Mesendoderm (in vitro differentiated cells): ENCODE results near the gene NTRK1.

Experiments
- DNase-seq: peaks from one replicate; pipeline ENCODE4 v3.0.0; 2013
- H2AK5ac ChIP-seq: 2 replicates; pipeline ENCODE4 v1.6.1; 2013; ENCODE audit warnings: low read length, inconsistent platforms
- H2BK120ac ChIP-seq: 2 replicates; pipeline ENCODE4 v1.6.1; 2013; ENCODE audit warnings: low read depth, mild to moderate bottlenecking, low read length, moderate library complexity, mixed read lengths
- H2BK15ac ChIP-seq: replicated peaks from 2 replicates; pipeline ENCODE4 v1.6.1; 2013; ENCODE audit warnings: low read depth, mild to moderate bottlenecking, moderate library complexity
- H2BK5ac ChIP-seq: 2 replicates; pipeline ENCODE4 v1.6.1; 2013; ENCODE audit warnings: low read length, inconsistent platforms
- H3K18ac ChIP-seq: 2 replicates; pipeline ENCODE4 v1.6.1; 2013; ENCODE audit warnings: mild to moderate bottlenecking, low read length, mixed read lengths
- H3K23ac ChIP-seq: one replicate; pipeline ENCODE4 v1.6.1; 2013; ENCODE audit warnings: low read length
- H3K27ac ChIP-seq: 2 replicates; pipeline ENCODE4 v1.5.1; 2013; ENCODE audit warnings: low read depth, mild to moderate bottlenecking, inconsistent platforms, low read length, moderate library complexity
- H3K27me3 ChIP-seq: 2 replicates; pipeline ENCODE4 v1.6.1; 2013; ENCODE audit warnings: low read length, control low read depth, mild to moderate bottlenecking, inconsistent platforms; ENCODE audit not compliant: insufficient read depth, poor library complexity
- H3K36me3 ChIP-seq: 2 replicates; pipeline ENCODE4 v1.6.1; 2013; ENCODE audit warnings: low read length, inconsistent platforms; ENCODE audit not compliant: control insufficient read depth, insufficient read depth
- H3K4ac ChIP-seq: one replicate; pipeline ENCODE4 v1.6.1; 2013; ENCODE audit warnings: low read depth, mild to moderate bottlenecking, low read length, moderate library complexity
- H3K4me1 ChIP-seq: 2 replicates; pipeline ENCODE4 v1.6.1; 2013; ENCODE audit warnings: low read depth, low read length, inconsistent platforms; ENCODE audit not compliant: control insufficient read depth
- H3K4me2 ChIP-seq: 2 replicates; pipeline ENCODE4 v1.6.1; 2013; ENCODE audit warnings: low read length
- H3K4me3 ChIP-seq: 2 replicates; pipeline ENCODE4 v1.5.1; 2013; ENCODE audit warnings: mild to moderate bottlenecking, low read length
- H3K56ac ChIP-seq: one replicate; pipeline ENCODE4 v1.6.1; 2013; ENCODE audit warnings: low read length
- H3K79me1 ChIP-seq: 2 replicates; pipeline ENCODE4 v1.6.1; 2013; ENCODE audit warnings: low read length, inconsistent platforms
- H3K79me2 ChIP-seq: 2 replicates; pipeline ENCODE4 v1.6.1; 2013; ENCODE audit warnings: mild to moderate bottlenecking, low read length; ENCODE audit not compliant: control insufficient read depth, insufficient read depth
- H3K9ac ChIP-seq: 2 replicates; pipeline ENCODE4 v1.6.1; 2013; ENCODE audit warnings: low read length, inconsistent platforms
- H4K5ac ChIP-seq: one replicate; pipeline ENCODE4 v1.6.1; 2013; ENCODE audit warnings: low read length
- H4K8ac ChIP-seq: one replicate; pipeline ENCODE4 v1.6.1; 2013; ENCODE audit warnings: low read depth, mild to moderate bottlenecking, control low read depth, low read length, moderate library complexity
- WGBS: extraction: QIAGEN DNeasy Blood & Tissue Kit; methylation state at CpG from one replicate; pipeline ENCODE4 v1.1.7; 2013; ENCODE audit warnings: low lambda C conversion rate, missing lambda C conversion rate; ENCODE audit not compliant: insufficient coverage; ENCODE audit errors: extremely low coverage; 5-methylcytosine and 5-hydroxymethylcytosine counted together

NTRK1 gene

DNA sequence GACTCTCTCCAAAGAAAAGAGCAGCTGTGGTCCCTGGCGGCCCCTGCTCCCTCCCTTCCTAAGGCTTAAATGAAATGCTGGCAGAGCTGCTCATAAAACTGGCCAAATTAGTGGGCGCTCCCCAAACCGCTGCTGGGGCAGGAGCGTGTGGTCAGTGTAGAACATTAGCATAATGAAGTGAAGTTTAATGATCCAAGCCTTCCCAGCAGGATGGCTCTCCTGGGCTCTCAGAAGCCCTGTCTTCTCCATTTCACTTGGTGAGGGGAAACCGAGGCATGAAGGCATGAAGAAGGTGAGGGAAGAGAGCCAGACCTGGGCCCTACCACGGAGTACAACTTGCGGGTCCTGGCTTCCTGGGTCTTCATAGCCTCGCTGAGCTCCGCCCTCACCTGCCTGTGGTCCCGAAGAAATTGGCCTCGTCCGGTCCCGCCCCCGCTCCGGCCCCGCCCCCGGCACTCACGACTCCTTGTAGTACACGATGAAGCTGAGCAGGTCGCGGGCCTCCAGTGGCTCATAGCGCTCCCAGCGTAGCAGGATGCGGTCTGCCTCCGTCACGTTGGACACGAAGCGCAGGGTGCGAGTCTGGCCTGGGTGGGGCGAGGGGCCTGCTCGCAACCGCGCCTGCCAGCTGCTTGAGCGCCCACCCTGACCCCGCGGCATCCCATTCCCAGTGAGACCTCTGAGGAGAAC is 12.1 kb upstream of the NTRK1 start:
- Histone ChIP-seq H3K4me2 (peak overlapping the region; percentile 45), H3K4me3 (no peak overlapping the region)
- WGBS: no CpG with 5 or more reads among the region's 36 CpGs

DNA sequence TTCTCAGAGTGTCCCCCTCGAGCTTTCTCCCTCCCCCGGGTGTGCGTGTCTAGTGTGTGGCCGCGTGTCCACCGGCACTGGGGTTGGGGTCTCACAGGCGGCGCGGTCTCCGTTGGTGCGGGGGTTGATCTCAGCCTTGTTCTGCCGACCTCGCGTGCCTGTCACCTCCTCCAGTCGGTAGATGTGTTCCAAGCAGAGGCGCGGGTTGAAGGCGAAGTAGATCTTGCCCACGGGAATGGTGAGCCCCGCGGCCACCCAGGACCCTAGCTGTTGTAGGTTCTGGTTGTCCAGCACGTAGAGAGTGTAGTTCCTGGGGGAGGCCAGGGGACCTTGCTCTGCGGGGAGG is 11.5 kb upstream of the NTRK1 start:
- no peak overlapping the region for H4K5ac ChIP-seq
- no peak overlapping the region for H3K18ac ChIP-seq
- no peak overlapping the region for H2BK120ac ChIP-seq
- peak overlapping the region; percentile 45 for H3K4me2 ChIP-seq
- no peak overlapping the region for H2BK15ac ChIP-seq
- no peaks in the 10 kb centered on the region for H3K79me1 ChIP-seq
- H3K79me2 ChIP-seq: no peaks in the 10 kb centered on the region
- H3K27me3 ChIP-seq: peaks cover 38% of the 10 kb centered on the region
- H4K8ac ChIP-seq: no peak overlapping the region
- H3K4me3 ChIP-seq: no peak overlapping the region
- no peaks in the 10 kb centered on the region for H3K36me3 ChIP-seq
- no peak overlapping the region for H3K9ac ChIP-seq
- no peak overlapping the region for H2AK5ac ChIP-seq
- no peak overlapping the region for H2BK5ac ChIP-seq
- no peak overlapping the region for H3K4ac ChIP-seq
- no peak for DNase-seq
- H3K23ac ChIP-seq: no peak overlapping the region
- WGBS: no CpG with 5 or more reads among the region's 23 CpGs
- no peak overlapping the region for H3K27ac ChIP-seq
- no peaks in the 10 kb centered on the region for H3K4me1 ChIP-seq
- H3K56ac ChIP-seq: peak overlapping the region; percentile 63

More for the DNA sequence above, 12.1 kb upstream of the NTRK1 start:
- no peak overlapping the region for H3K9ac ChIP-seq
- peak; percentile 57 for DNase-seq
- no peaks in the 10 kb centered on the region for H3K4me1 ChIP-seq
- H4K5ac ChIP-seq: no peak overlapping the region
- H3K4ac ChIP-seq: no peak overlapping the region
- H3K23ac ChIP-seq: no peak overlapping the region
- H3K18ac ChIP-seq: no peak overlapping the region
- no peak overlapping the region for H2AK5ac ChIP-seq
- H3K27me3 ChIP-seq: peaks cover 41% of the 10 kb centered on the region
- no peak overlapping the region for H3K27ac ChIP-seq
- H2BK5ac ChIP-seq: no peak overlapping the region
- H3K36me3 ChIP-seq: no peaks in the 10 kb centered on the region
- H2BK120ac ChIP-seq: no peak overlapping the region
- no peaks in the 10 kb centered on the region for H3K79me1 ChIP-seq
- no peaks in the 10 kb centered on the region for H3K79me2 ChIP-seq
- H3K56ac ChIP-seq: peak overlapping the region; percentile 63
- no peak overlapping the region for H2BK15ac ChIP-seq
- no peak overlapping the region for H4K8ac ChIP-seq

DNA sequence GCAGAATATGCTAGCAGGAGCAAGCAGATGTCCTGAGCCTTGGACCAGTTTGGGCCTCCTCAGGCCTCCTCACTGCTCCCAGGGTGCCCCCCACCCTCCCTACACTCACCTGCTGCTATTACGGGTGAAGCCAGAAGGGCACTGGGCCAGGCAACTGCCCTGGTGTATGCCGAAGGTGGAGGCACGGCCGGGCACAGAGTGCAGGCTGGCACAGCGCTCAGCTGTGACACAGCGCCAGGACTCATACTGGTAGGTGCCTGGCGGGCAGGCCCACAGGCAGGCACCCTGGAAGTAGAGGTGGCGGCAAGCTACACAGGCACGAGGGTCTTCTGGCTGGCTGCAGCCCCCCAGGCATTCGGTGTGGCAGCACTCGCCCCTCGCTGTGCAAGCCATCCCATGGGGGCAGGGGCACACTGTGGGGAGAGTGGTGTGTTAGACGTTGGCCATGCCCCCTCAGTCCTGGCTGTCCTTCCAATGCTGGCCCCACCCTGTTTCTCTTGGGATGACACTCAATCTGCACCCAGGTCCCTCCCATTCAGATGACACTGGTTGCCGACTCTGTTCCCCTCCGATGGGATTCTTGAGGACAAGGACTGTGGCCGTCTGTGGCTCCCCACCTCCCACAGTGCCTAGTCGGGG is 8.8 kb upstream of the NTRK1 start:
- H3K23ac ChIP-seq: no peak overlapping the region
- no peak overlapping the region for H4K5ac ChIP-seq
- H3K4me3 ChIP-seq: no peak overlapping the region
- no peak overlapping the region for H2BK120ac ChIP-seq
- H3K4me1 ChIP-seq: no peaks in the 10 kb centered on the region
- H3K4me2 ChIP-seq: no peak overlapping the region
- no peak overlapping the region for H4K8ac ChIP-seq
- H3K9ac ChIP-seq: no peak overlapping the region
- H3K18ac ChIP-seq: no peak overlapping the region
- no peak overlapping the region for H2BK5ac ChIP-seq
- WGBS: no CpG with 5 or more reads among the region's 17 CpGs
- no peaks in the 10 kb centered on the region for H3K79me2 ChIP-seq
- H3K27ac ChIP-seq: no peak overlapping the region
- H3K27me3 ChIP-seq: peaks cover 24% of the 10 kb centered on the region
- no peak overlapping the region for H2BK15ac ChIP-seq
- H3K36me3 ChIP-seq: no peaks in the 10 kb centered on the region
- no peak overlapping the region for H2AK5ac ChIP-seq
- no peak overlapping the region for H3K56ac ChIP-seq
- H3K79me1 ChIP-seq: no peaks in the 10 kb centered on the region
- H3K4ac ChIP-seq: no peak overlapping the region
- DNase-seq: no peak

DNA sequence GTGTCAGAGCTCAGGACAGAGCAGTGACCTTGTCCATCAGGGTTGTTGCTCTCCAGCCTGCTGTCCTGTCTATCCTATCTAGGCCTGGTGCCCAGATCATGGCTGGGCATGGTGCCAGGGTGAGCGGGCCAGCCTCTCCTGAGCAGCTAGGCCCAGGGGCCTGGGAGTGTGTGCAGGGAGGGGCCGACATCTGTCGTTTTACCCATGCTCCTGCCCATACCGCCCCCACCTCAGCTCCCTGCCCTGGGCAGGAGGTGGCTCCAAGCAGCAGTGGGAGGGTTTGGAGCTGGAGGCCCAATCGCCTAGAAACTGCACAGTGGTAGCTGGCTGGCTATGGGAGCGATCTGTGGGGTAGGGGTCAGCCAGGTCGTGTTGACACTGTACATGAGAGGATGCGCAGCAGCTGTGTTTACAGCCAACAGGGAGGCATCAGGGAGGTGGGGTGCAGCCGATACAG is 8.2 kb upstream of the NTRK1 start:
- H2BK15ac ChIP-seq: no peak overlapping the region
- no peak overlapping the region for H3K18ac ChIP-seq
- no peak overlapping the region for H4K8ac ChIP-seq
- no peak overlapping the region for H3K27ac ChIP-seq
- WGBS: no CpG with 5 or more reads among the region's 9 CpGs
- peaks cover 18% of the 10 kb centered on the region for H3K27me3 ChIP-seq
- no peak overlapping the region for H4K5ac ChIP-seq
- no peak overlapping the region for H3K4me2 ChIP-seq
- H3K36me3 ChIP-seq: no peaks in the 10 kb centered on the region
- no peak overlapping the region for H2BK120ac ChIP-seq
- no peak overlapping the region for H3K56ac ChIP-seq
- no peak for DNase-seq
- no peak overlapping the region for H2AK5ac ChIP-seq
- H3K79me1 ChIP-seq: no peaks in the 10 kb centered on the region
- no peak overlapping the region for H3K4me3 ChIP-seq
- no peaks in the 10 kb centered on the region for H3K79me2 ChIP-seq
- H3K4me1 ChIP-seq: no peaks in the 10 kb centered on the region
- no peak overlapping the region for H3K9ac ChIP-seq
- H3K4ac ChIP-seq: no peak overlapping the region
- no peak overlapping the region for H3K23ac ChIP-seq
- H2BK5ac ChIP-seq: no peak overlapping the region

DNA sequence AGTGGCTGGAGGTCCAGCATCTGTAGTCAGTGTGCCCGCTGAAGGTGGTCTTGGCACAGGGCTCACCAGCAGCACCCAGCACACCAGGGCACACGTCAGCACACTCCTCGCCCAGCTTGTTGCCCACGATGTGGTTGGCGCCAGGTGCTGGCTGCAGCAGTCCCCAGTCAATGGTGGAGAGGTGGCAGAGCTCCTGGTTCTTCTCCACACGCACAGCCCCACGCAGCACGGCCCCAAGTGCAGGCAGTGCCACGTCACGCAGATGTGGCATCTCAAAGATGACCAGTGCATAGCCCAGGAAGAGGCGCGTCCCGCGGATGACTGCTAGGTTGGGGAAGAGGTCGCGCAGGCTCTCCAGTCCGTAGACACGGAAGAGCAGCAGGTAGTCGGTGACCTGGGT is 6.9 kb upstream of the NTRK1 start:
- no peak overlapping the region for H3K56ac ChIP-seq
- no peak overlapping the region for H2BK120ac ChIP-seq
- WGBS: no CpG with 5 or more reads among the region's 19 CpGs
- DNase-seq: no peak
- H3K79me2 ChIP-seq: no peaks in the 10 kb centered on the region
- H3K27me3 ChIP-seq: peaks cover 20% of the 10 kb centered on the region
- no peak overlapping the region for H2AK5ac ChIP-seq
- no peak overlapping the region for H4K8ac ChIP-seq
- no peak overlapping the region for H4K5ac ChIP-seq
- H3K4me1 ChIP-seq: peaks cover 2% of the 10 kb centered on the region
- H3K9ac ChIP-seq: no peak overlapping the region
- H2BK5ac ChIP-seq: no peak overlapping the region
- H3K27ac ChIP-seq: no peak overlapping the region
- H3K36me3 ChIP-seq: no peaks in the 10 kb centered on the region
- H3K4me3 ChIP-seq: no peak overlapping the region
- H3K18ac ChIP-seq: no peak overlapping the region
- no peak overlapping the region for H3K4ac ChIP-seq
- no peak overlapping the region for H3K23ac ChIP-seq
- no peak overlapping the region for H3K4me2 ChIP-seq
- no peaks in the 10 kb centered on the region for H3K79me1 ChIP-seq
- H2BK15ac ChIP-seq: no peak overlapping the region
